HUES64 (cell line): ENCODE data around the gene TNFRSF19.

ENCODE experiments used
- H3K27ac ChIP-seq: 2 replicates; pipeline ENCODE4 v1.7.0; 2013; ENCODE audit warnings: low read depth, low read length, inconsistent platforms
- H3K27me3 ChIP-seq: 2 replicates; pipeline ENCODE4 v1.6.1; 2013; ENCODE audit warnings: mild to moderate bottlenecking, low read length; ENCODE audit not compliant: insufficient read depth
- H3K36me3 ChIP-seq: 2 replicates; pipeline ENCODE4 v1.6.1; 2013; ENCODE audit warnings: mild to moderate bottlenecking, low read length; ENCODE audit not compliant: insufficient read depth
- H3K4me1 ChIP-seq: 2 replicates; pipeline ENCODE4 v1.6.1; 2013; ENCODE audit warnings: mild to moderate bottlenecking, low read length, moderate library complexity; ENCODE audit not compliant: insufficient read depth
- H3K4me3 ChIP-seq: 2 replicates; pipeline ENCODE4 v1.5.1; 2013; ENCODE audit warnings: mild to moderate bottlenecking, low read length, moderate library complexity
- H3K9ac ChIP-seq: 2 replicates; pipeline ENCODE4 v1.6.1; 2013; ENCODE audit warnings: mild to moderate bottlenecking, low read depth, low read length
- H3K9me3 ChIP-seq: 2 replicates; pipeline ENCODE4 v1.6.1; 2013; ENCODE audit warnings: low read depth, low read length; ENCODE audit not compliant: insufficient read depth
- WGBS: fragments of 150-250, 120-280 bp; methylation state at CpG from one replicate; pipeline ENCODE4 v1.1.7; 2013; ENCODE audit warnings: missing lambda C conversion rate; 5-methylcytosine and 5-hydroxymethylcytosine counted together

TNFRSF19 gene

DNA sequence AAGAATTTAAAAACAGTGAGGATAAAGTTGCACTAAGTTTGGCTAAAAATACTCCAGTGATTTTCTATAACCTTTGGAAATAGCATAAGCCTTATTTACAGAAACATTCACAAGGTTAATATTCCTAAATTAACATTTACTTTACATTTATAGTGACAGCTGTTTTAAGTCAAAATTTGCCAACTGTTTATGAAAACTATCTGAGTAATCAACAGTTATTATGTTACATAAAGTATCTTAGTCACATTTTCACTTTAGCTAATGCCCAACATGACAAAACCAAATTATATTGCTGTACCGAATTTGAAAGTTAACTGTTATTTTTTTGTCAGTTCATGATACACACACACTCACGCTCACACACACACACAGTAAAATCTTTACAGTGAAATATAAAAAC, 1.2 kb downstream of the TNFRSF19 start:
- Histone ChIP-seq H3K4me3 (peak overlapping the region; percentile 44), H3K4me1 (peaks cover 21% of the 10 kb centered on the region; the same call in 1 of the 2 replicates), H3K9ac (no peak overlapping the region; the same call in 1 of the 2 replicates), H3K27me3 (no peaks in the 10 kb centered on the region), H3K27ac (no peak overlapping the region), H3K36me3 (no peaks in the 10 kb centered on the region), H3K9me3 (no peaks in the 10 kb centered on the region)
- 100% methylated on average over 1 of the region's 2 CpGs for WGBS

DNA sequence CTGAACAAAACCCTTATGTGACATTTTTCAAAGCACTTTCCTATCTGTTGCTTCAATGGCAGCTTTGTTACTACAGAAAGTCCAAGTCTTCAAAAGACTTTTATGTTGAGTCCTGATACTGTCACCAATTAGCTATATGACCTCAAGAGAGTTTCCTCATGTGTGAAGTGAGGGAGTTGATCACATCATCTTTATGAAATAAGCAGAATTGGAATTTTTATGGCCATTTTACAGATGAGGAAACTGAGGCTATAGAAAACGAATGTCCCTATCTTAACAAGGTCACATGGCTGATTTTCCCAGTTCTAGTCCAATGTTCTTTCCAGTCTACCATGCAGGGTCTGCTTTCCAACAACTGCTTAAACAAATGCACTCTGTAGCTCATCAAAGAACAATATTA, 2.6 kb downstream of the TNFRSF19 start:
- no peak overlapping the region for H3K4me3 ChIP-seq
- no peaks in the 10 kb centered on the region for H3K9me3 ChIP-seq
- H3K9ac ChIP-seq, result no peak overlapping the region
- peaks cover 21% of the 10 kb centered on the region; the same call in 1 of the 2 replicates for H3K4me1 ChIP-seq
- 90% methylated on average over 1 of the region's 1 CpG for WGBS
- no peak overlapping the region for H3K27ac ChIP-seq
- H3K27me3 ChIP-seq, result peaks cover 11% of the 10 kb centered on the region
- H3K36me3 ChIP-seq, result no peaks in the 10 kb centered on the region

DNA sequence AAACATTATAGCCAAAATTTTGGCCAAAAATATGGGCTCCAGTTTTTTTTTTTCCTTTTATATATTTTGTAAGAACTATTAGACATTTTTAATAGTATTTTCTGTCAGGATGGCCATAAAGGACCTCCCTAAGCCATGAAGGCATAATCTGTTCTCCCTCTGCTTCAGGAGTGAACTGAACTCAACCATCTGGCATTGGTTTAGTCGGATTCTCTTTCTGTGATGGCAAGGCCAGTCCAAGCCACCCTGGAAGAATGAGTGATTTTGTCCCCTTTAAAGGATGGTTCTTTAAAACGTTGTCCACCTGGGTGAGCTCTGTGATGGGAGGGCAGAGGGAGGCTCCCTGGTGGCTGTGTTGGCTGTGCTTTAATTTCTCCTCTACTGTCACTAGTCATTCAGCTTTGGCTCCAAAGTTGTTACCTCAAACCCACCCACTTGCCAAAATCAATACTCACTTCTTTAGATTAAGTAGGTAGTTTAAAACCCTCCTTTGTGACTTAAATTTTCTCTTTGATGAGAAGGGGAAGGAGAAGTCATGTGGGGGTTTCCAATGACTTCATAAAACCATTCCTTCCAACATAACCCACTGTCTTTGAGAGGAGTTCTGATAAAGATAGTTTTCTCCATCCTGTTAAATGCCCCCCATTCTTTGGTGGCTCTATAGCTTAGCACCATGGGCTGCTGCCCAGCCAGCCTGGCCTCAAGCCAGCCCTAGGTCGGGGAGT, 4.4 kb downstream of the TNFRSF19 start:
- no peaks in the 10 kb centered on the region for H3K36me3 ChIP-seq
- WGBS, result 72% methylated on average over 3 of the region's 3 CpGs
- H3K27me3 ChIP-seq, result peaks cover 23% of the 10 kb centered on the region
- H3K9me3 ChIP-seq, result no peaks in the 10 kb centered on the region
- peaks cover 14% of the 10 kb centered on the region; the same call in 1 of the 2 replicates for H3K4me1 ChIP-seq
- no peak overlapping the region for H3K9ac ChIP-seq
- H3K27ac ChIP-seq, result no peak overlapping the region
- H3K4me3 ChIP-seq, result no peak overlapping the region

DNA sequence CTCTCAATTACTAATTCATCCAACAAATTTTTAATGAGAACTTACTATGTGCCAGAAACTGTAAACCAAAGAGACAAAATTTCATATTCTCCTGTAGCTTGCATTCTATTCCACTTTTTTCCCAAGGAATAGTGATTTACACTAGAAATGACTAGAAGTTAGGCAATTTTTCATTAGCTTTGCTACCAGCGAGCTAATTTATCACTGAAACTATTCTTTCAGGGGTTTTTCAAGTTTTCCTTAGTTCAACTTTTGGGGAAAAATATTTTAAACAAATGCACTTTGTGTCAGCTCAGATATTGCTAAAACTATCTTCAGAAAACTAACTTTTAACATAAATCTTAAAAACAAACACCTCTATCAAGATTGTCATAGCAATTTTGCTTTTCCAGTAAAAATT, 5.4 kb downstream of the TNFRSF19 start:
- Histone ChIP-seq H3K4me1 (peaks cover 9% of the 10 kb centered on the region; the same call in 1 of the 2 replicates), H3K4me3 (no peak overlapping the region), H3K9ac (no peak overlapping the region), H3K27me3 (peaks cover 33% of the 10 kb centered on the region), H3K36me3 (no peaks in the 10 kb centered on the region), H3K9me3 (no peaks in the 10 kb centered on the region), H3K27ac (no peak overlapping the region)
- WGBS, result 92% methylated on average over 1 of the region's 1 CpG

DNA sequence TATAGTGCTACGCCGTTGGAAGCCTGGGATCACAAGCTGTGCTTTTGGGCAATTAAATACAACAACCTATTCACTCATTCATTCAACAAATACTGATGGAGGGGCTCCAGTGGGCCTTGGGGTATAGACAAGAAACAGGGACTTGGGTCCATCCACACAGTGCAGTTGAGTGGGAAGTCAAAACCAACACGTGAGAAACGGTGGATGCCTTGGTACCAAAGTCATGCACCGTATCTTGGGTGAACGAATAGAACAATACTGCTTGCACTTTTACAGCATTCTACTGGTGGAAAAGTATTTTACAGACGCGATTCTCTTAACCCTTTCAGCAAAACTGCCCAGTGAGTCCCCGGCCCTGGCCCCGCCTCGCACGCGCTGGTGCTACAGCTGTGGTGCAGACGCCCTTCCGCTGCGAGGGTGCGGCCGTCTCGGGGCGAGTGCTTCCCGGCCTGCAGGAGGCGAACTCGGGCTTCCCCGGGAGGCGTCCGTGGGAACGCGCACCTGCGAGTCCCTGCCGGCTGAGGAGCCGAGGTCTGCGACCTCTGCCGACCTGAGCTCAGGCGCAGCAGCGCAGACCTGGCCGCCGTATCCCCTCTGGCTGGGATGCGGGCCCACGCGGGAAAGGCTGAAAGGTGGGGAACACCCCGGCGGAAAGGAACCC, 8.3 kb downstream of the TNFRSF19 start:
- peak overlapping the region; percentile 63 for H3K9ac ChIP-seq
- H3K27me3 ChIP-seq, result peaks cover 37% of the 10 kb centered on the region
- H3K9me3 ChIP-seq, result no peaks in the 10 kb centered on the region
- peak overlapping the region; percentile 73 for H3K4me3 ChIP-seq
- WGBS, result 11% methylated on average over 42 of the region's 42 CpGs
- H3K4me1 ChIP-seq, result peaks cover 6% of the 10 kb centered on the region; the same call in 1 of the 2 replicates
- peak overlapping the region; percentile 38; the same call in 1 of the 2 replicates for H3K27ac ChIP-seq
- H3K36me3 ChIP-seq, result no peaks in the 10 kb centered on the region

DNA sequence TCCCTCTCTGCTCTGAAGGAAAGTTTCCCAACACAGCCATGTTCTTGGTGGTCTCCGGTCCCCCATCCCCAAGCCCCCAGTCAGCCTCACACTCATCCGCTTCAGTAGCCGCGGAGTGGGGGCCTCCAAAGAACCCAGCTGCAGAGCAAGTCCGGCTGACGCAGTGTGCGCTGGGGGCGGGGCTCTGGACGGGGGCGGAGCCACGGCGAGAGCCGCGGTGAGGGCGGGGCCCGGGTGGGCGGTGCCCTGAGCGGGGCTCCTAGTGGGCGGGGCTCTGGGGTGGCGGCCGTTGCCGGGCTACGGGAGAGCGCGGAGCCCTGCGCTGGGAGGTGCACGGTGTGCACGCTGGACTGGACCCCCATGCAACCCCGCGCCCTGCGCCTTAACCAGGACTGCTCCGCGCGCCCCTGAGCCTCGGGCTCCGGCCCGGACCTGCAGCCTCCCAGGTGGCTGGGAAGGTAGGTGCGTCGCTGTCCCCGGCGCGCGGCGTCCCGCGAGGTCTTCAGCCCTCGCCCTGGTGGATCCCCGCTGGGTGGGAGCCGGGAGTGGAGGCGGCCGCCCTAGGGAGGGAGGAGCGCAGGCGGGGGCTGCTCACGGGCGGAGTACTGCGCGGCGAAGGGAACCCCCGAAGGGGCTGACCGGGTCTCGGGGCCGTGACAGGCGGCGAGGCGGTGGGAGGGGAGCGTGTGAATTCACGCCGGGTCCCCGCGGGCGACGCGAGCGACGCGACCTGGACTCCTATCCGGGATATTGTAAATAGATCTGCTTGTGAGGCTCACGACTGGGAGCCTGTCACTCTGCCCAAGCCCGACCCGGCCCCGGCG, 9.1 kb downstream of the TNFRSF19 start:
- Histone ChIP-seq H3K27ac (peak overlapping the region; percentile 38; the same call in 1 of the 2 replicates), H3K9ac (peak overlapping the region; percentile 63), H3K4me1 (peaks cover 6% of the 10 kb centered on the region; the same call in 1 of the 2 replicates), H3K9me3 (no peaks in the 10 kb centered on the region), H3K36me3 (no peaks in the 10 kb centered on the region), H3K4me3 (peak overlapping the region; percentile 73), H3K27me3 (peaks cover 37% of the 10 kb centered on the region)
- under 1% methylated on average over 82 of the region's 82 CpGs for WGBS

DNA sequence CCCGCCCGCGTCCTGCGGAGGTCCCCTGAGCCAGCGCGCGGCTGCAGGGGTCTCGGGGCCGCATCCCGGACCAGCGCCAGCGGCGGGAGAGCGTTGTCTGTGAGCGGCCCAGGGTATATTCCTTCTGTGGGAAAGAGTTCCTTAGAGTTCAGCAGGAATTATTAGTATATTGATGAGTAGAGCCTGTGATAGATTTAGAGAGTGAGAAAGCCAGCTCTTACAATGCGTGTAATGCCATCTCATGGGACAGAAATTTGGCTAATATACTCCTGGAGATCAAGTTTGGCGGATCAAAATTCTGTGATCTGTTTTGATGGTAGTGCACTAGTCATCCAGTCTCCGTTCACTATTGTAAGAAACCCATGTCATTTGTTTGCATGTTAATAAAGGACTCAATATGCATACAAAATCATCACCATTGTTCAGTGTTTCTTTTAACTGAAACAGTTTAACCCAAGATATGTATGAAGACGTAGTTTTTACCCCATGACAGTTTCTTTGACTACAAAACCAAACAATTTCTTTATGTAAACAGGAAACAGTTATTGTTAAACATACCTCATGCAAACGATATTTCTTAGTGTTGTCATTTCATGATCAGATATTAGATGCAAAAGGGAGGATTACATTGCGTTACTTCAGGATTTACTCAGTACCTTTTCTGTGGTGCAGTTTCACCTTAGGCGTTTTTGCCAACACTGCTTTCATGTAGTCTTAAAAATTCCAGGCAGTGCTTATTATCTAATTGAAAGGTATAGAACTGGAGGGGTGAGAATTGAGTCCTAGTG, 9.9 kb downstream of the TNFRSF19 start:
- H3K9me3 ChIP-seq, result no peaks in the 10 kb centered on the region
- H3K4me1 ChIP-seq, result peaks cover 6% of the 10 kb centered on the region; the same call in 1 of the 2 replicates
- peaks cover 37% of the 10 kb centered on the region for H3K27me3 ChIP-seq
- peak overlapping the region; percentile 73 for H3K4me3 ChIP-seq
- no peak overlapping the region for H3K27ac ChIP-seq
- WGBS, result 19% methylated on average over 21 of the region's 22 CpGs
- H3K9ac ChIP-seq, result no peak overlapping the region
- no peaks in the 10 kb centered on the region for H3K36me3 ChIP-seq

DNA sequence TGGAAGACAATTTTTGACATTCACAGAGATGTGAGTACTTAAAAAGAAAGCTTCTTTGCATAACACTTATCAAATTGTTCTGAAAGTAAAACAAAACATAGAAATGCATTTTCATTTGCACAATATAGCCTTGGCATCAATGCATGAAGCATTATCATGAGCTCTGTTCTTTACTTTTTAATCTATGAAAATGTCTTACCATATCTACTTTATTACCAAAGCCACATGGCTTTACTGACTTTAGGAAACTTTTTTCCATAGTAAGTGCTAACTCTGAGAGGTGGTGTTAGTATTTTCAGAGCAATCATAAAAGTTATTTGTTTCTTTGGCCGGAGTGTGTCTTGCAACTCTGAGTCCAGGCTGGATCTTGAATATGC, 10.5 kb downstream of the TNFRSF19 start:
- WGBS, result 92% methylated on average over 1 of the region's 1 CpG
- Histone ChIP-seq H3K9ac (no peak overlapping the region), H3K27ac (no peak overlapping the region), H3K36me3 (no peaks in the 10 kb centered on the region), H3K9me3 (no peaks in the 10 kb centered on the region), H3K4me1 (peaks cover 6% of the 10 kb centered on the region; the same call in 1 of the 2 replicates), H3K27me3 (peaks cover 37% of the 10 kb centered on the region), H3K4me3 (no peak overlapping the region; the same call in 1 of the 2 replicates)

DNA sequence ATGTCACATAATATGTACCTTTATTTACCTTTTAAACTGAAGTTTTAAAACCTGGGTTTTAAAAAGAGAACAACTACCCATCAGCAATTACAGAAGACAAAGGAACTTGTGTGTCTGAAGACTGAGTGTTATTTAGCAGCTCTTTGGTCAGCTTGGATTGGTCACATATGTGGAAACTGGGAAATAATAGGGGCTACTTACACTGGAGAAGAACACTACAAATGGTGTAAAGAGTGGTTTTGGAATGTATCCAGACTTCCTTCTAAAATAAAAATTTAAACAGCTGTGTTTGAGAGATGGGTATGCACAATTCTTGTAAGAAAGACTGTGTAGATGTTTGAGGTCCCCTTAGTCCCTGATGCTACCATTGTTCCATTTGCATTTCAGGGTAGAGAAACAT, 13.3 kb downstream of the TNFRSF19 start:
- H3K4me3 ChIP-seq, result no peak overlapping the region
- peaks cover 6% of the 10 kb centered on the region; the same call in 1 of the 2 replicates for H3K4me1 ChIP-seq
- no peak overlapping the region for H3K9ac ChIP-seq
- H3K9me3 ChIP-seq, result no peaks in the 10 kb centered on the region
- no peak overlapping the region for H3K27ac ChIP-seq
- no peaks in the 10 kb centered on the region for H3K36me3 ChIP-seq
- peaks cover 19% of the 10 kb centered on the region for H3K27me3 ChIP-seq

DNA sequence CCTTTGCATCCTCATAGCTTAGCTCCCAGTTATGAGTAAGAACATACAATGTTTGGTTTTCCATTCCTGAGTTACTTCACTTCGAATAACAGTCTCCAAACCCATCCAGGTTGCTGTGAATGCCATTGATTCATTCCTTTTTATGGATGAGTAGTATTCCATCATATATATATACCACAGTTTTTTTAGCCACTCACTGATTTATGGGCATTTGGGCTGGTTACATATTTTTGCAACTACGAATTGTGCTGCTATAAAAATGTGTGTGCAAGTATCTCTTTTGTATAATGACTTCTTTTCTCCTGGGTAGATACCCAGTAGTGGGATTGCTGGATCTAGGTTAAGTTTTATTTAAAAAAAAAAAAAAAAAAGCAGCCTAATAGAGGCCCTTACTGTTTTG, 14.1 kb downstream of the TNFRSF19 start:
- Histone ChIP-seq H3K36me3 (no peaks in the 10 kb centered on the region), H3K9ac (no peak overlapping the region), H3K27me3 (peaks cover 18% of the 10 kb centered on the region), H3K9me3 (no peaks in the 10 kb centered on the region), H3K4me3 (no peak overlapping the region), H3K27ac (no peak overlapping the region), H3K4me1 (peaks cover 6% of the 10 kb centered on the region; the same call in 1 of the 2 replicates)
- 90% methylated on average over 1 of the region's 2 CpGs for WGBS
